H9 (cell line): ENCODE measurements around the gene NF1. TPM values are rescaled to one million over a fixed set of nuclear protein-coding genes. Genes with fewer than 3 reads are reported as not detected.

Experiments used
- DNase-seq: peaks from one replicate; pipeline ENCODE4 v3.0.0-alpha.2; 2017
- H2AFZ ChIP-seq: one replicate; pipeline ENCODE4 v1.6.1; 2013; ENCODE audit warnings: mild to moderate bottlenecking, low read length, control low read depth, moderate library complexity
- H2AK5ac ChIP-seq: 2 replicates; pipeline ENCODE4 v1.6.1; 2013; ENCODE audit warnings: low read length, control low read depth, mixed read lengths; ENCODE audit not compliant: insufficient read length
- H2BK120ac ChIP-seq: one replicate; pipeline ENCODE4 v1.6.1; 2013; ENCODE audit warnings: low read depth, mild to moderate bottlenecking, low read length, control low read depth, inconsistent platforms; ENCODE audit not compliant: poor library complexity, severe bottlenecking
- H2BK12ac ChIP-seq: 2 replicates; pipeline ENCODE4 v1.6.1; 2013; ENCODE audit warnings: low read length, control low read depth, mixed read lengths, low read depth; ENCODE audit not compliant: insufficient read length
- H2BK15ac ChIP-seq: 2 replicates; pipeline ENCODE4 v1.6.1; 2013; ENCODE audit warnings: low read depth, low read length, control low read depth
- H2BK20ac ChIP-seq: one replicate; pipeline ENCODE4 v1.6.1; 2013; ENCODE audit warnings: low read depth, mild to moderate bottlenecking, low read length, control low read depth, inconsistent platforms; ENCODE audit not compliant: poor library complexity, severe bottlenecking
- H2BK5ac ChIP-seq: 2 replicates; pipeline ENCODE4 v1.6.1; 2013; ENCODE audit warnings: low read length, control low read depth, mixed read lengths; ENCODE audit not compliant: insufficient read length
- H3K14ac ChIP-seq: 2 replicates; pipeline ENCODE4 v1.6.1; 2013; ENCODE audit warnings: low read length, control low read depth; ENCODE audit not compliant: insufficient read depth
- H3K18ac ChIP-seq: 2 replicates; pipeline ENCODE4 v1.6.1; 2013; ENCODE audit warnings: low read depth, mild to moderate bottlenecking, mixed read lengths, low read length, control low read depth; ENCODE audit not compliant: insufficient read length
- H3K23ac ChIP-seq: 2 replicates; pipeline ENCODE4 v1.6.1; 2013; ENCODE audit warnings: low read length, control low read depth, mixed read lengths, low read depth; ENCODE audit not compliant: insufficient read length
- H3K23me2 ChIP-seq: 2 replicates; pipeline ENCODE4 v1.6.1; 2013; ENCODE audit warnings: low read depth, mild to moderate bottlenecking, mixed read lengths, low read length, control low read depth; ENCODE audit not compliant: insufficient read length, poor library complexity, severe bottlenecking
- H3K27ac ChIP-seq: 2 replicates; pipeline ENCODE4 v1.5.1; 2013; ENCODE audit warnings: low read length, control low read depth, mixed read lengths, low read depth; ENCODE audit not compliant: insufficient read length
- H3K27me3 ChIP-seq: 2 replicates; pipeline ENCODE4 v1.6.1; 2013; ENCODE audit warnings: low read length, control low read depth, inconsistent platforms; ENCODE audit not compliant: insufficient read depth
- H3K4ac ChIP-seq: 2 replicates; pipeline ENCODE4 v1.6.1; 2013; ENCODE audit warnings: low read depth, mild to moderate bottlenecking, control low read depth, inconsistent platforms, low read length, moderate library complexity
- H3K4me1 ChIP-seq: 2 replicates; pipeline ENCODE4 v1.6.1; 2013; ENCODE audit warnings: low read length, control low read depth, inconsistent platforms; ENCODE audit not compliant: insufficient read depth
- H3K4me2 ChIP-seq: 2 replicates; pipeline ENCODE4 v1.6.1; 2013; ENCODE audit warnings: low read length, control low read depth, mixed read lengths; ENCODE audit not compliant: insufficient read length, insufficient read depth
- H3K56ac ChIP-seq: 2 replicates; pipeline ENCODE4 v1.6.1; 2013; ENCODE audit warnings: low read depth, mild to moderate bottlenecking, mixed read lengths, low read length, control low read depth; ENCODE audit not compliant: insufficient read length
- H3K79me1 ChIP-seq: 2 replicates; pipeline ENCODE4 v1.6.1; 2013; ENCODE audit warnings: low read depth, mild to moderate bottlenecking, moderate library complexity, low read length, control low read depth, inconsistent platforms; ENCODE audit not compliant: insufficient read depth, poor library complexity, severe bottlenecking
- H3K79me2 ChIP-seq: 2 replicates; pipeline ENCODE4 v1.6.1; 2013; ENCODE audit warnings: low read length, control low read depth, inconsistent platforms; ENCODE audit not compliant: insufficient read depth
- H3K9ac ChIP-seq: 2 replicates; pipeline ENCODE4 v1.6.1; 2013; ENCODE audit warnings: low read length, control low read depth, mixed read lengths; ENCODE audit not compliant: insufficient read length; ENCODE audit errors: extremely low read depth
- H3K9me3 ChIP-seq: one replicate; pipeline ENCODE4 v1.6.1; 2013; ENCODE audit warnings: low read depth, low read length, inconsistent platforms; ENCODE audit not compliant: control insufficient read depth
- H3T11ph ChIP-seq: one replicate; pipeline ENCODE4 v1.6.1; 2013; ENCODE audit warnings: mild to moderate bottlenecking, low read length, control low read depth, inconsistent platforms
- H4K20me1 ChIP-seq: one replicate; pipeline ENCODE4 v1.6.1; 2013; ENCODE audit not compliant: control insufficient read depth, insufficient read length, insufficient read depth
- H4K5ac ChIP-seq: 2 replicates; pipeline ENCODE4 v1.6.1; 2013; ENCODE audit warnings: low read depth, mild to moderate bottlenecking, mixed read lengths, low read length, control low read depth; ENCODE audit not compliant: insufficient read length
- H4K8ac ChIP-seq: replicated peaks from 2 replicates; pipeline ENCODE4 v1.6.1; 2013; ENCODE audit warnings: low read length, control low read depth, mixed read lengths, low read depth; ENCODE audit not compliant: insufficient read length
- H4K91ac ChIP-seq: 2 replicates; pipeline ENCODE4 v1.6.1; 2013; ENCODE audit warnings: low read depth, mild to moderate bottlenecking, moderate library complexity, mixed read lengths, low read length, control low read depth; ENCODE audit not compliant: insufficient read length
- H3K27ac Mint-ChIP-seq, 3 experiments: 2 replicates in 2 of 3; 3 replicates in 1 of 3; pipeline ENCODE4 v1.8.0; 2020 to 2021; ENCODE audit warnings: mixed read lengths in 3 of 3, mild to moderate bottlenecking in 1 of 3, moderate library complexity in 1 of 3
- H3K27me3 Mint-ChIP-seq: 2 replicates; pipeline ENCODE4 v1.8.0; 2021; ENCODE audit warnings: low read depth, mild to moderate bottlenecking, moderate library complexity, mixed read lengths
- H3K36me3 Mint-ChIP-seq, 3 experiments: 2 replicates in 2 of 3; 3 replicates in 1 of 3; pipeline ENCODE4 v1.8.0; 2020 to 2021; ENCODE audit warnings: low read depth in 3 of 3, mixed read lengths in 3 of 3; ENCODE audit not compliant: insufficient read depth in 1 of 3
- H3K4me1 Mint-ChIP-seq, 2 experiments: 2 replicates each; pipeline ENCODE4 v1.8.0; 2020; ENCODE audit warnings: mixed read lengths in 2 of 2
- H3K4me3 Mint-ChIP-seq, 2 experiments: 2 replicates in 1 of 2; 3 replicates in 1 of 2; pipeline ENCODE4 v1.8.0; 2020 to 2021; ENCODE audit warnings: mild to moderate bottlenecking in 2 of 2, mixed read lengths in 2 of 2, moderate library complexity in 1 of 2
- H3K9me3 Mint-ChIP-seq, 2 experiments: 2 replicates in 1 of 2; 3 replicates in 1 of 2; pipeline ENCODE4 v1.8.0; 2020; ENCODE audit warnings: mild to moderate bottlenecking in 2 of 2, mixed read lengths in 2 of 2, moderate library complexity in 1 of 2
- CTCF ChIP-seq: fragments of 200-600 bp; sonication (generic); conservative IDR thresholded peaks from 3 replicates; pipeline ENCODE4 v1.8.0; 2021; ENCODE audit warnings: antibody characterized with exemption, mild to moderate bottlenecking
- WGBS: extraction: QIAGEN DNeasy Blood & Tissue Kit; methylation state at CpG from one replicate; pipeline ENCODE4 v1.1.7; 2013; ENCODE audit warnings: missing lambda C conversion rate, low lambda C conversion rate, mixed read lengths; ENCODE audit not compliant: insufficient read length; ENCODE audit errors: extremely low coverage; 5-methylcytosine and 5-hydroxymethylcytosine counted together
- total RNA-seq: library from RNA; stranded (reverse); gene quantifications from 2 replicates; pipeline ENCODE4 v1.2.1, GENCODE V29; 2021

Gene NF1
- total RNA-seq, 1 experiment from 2014 or later: 38.1 TPM

- no peaks in the 10 kb centered on the region for H3K36me3 Mint-ChIP-seq
- no peaks in the 10 kb centered on the region for H3K27me3 ChIP-seq
- H4K5ac ChIP-seq: no peak within 1 kb of the TSS
- no peak within 1 kb of the TSS for H4K8ac ChIP-seq
- no peak within 1 kb of the TSS for H3K56ac ChIP-seq
- DNase-seq: no peak
- no peak within 1 kb of the TSS for H3K18ac ChIP-seq
- no peaks in the 10 kb centered on the region for H4K20me1 ChIP-seq
- H2BK12ac ChIP-seq: no peak within 1 kb of the TSS
- no peak within 1 kb of the TSS for H2BK120ac ChIP-seq
- no peaks in the 10 kb centered on the region for H3K9me3 ChIP-seq
- H3K79me1 ChIP-seq: no peaks in the 10 kb centered on the region
- no peak within 1 kb of the TSS for H3K4ac ChIP-seq
- H3K4me1 Mint-ChIP-seq: peaks cover 16% of the 10 kb centered on the region in 2 experiments
- no peak within 1 kb of the TSS for H3K27ac ChIP-seq
- H3K14ac ChIP-seq: no peak within 1 kb of the TSS
- no peaks in the 10 kb centered on the region for H3K27me3 Mint-ChIP-seq
- H2BK5ac ChIP-seq: no peak within 1 kb of the TSS
- H3K9ac ChIP-seq: no peak within 1 kb of the TSS
- H3K9me3 Mint-ChIP-seq: no peaks in the 10 kb centered on the region
- no peak within 1 kb of the TSS for H3K23ac ChIP-seq
- no peaks in the 10 kb centered on the region for H3K23me2 ChIP-seq
- TF ChIP-seq CTCF: no peak
- H3T11ph ChIP-seq: no peak within 1 kb of the TSS
- H2AK5ac ChIP-seq: no peak within 1 kb of the TSS
- no peak within 1 kb of the TSS for H4K91ac ChIP-seq
- H3K27ac Mint-ChIP-seq: peak within 1 kb of the TSS in 1 of 3 experiments; percentile 17; a peak in 2 of 7 replicates
- no peaks in the 10 kb centered on the region for H3K79me2 ChIP-seq
- WGBS: no CpG with 5 or more reads among the region's 7 CpGs
- H2AFZ ChIP-seq: no peak within 1 kb of the TSS
- H2BK20ac ChIP-seq: no peak within 1 kb of the TSS
- H3K4me3 Mint-ChIP-seq: no peak within 1 kb of the TSS
- H3K4me1 ChIP-seq: no peaks in the 10 kb centered on the region
- H2BK15ac ChIP-seq: no peak within 1 kb of the TSS
- H3K4me2 ChIP-seq: no peak within 1 kb of the TSS
Measured at GRCh38 chr17:31297090-31297489, 202.3 kb downstream of the NF1 start, which contains the start of gene OMG. TSS of gene OMG (minus strand) at chr17:31297239. CDS start at chr17:31296331, 908 bp downstream.
